ENCODE data around the gene RBBP5.

RBBP5 gene

DNA sequence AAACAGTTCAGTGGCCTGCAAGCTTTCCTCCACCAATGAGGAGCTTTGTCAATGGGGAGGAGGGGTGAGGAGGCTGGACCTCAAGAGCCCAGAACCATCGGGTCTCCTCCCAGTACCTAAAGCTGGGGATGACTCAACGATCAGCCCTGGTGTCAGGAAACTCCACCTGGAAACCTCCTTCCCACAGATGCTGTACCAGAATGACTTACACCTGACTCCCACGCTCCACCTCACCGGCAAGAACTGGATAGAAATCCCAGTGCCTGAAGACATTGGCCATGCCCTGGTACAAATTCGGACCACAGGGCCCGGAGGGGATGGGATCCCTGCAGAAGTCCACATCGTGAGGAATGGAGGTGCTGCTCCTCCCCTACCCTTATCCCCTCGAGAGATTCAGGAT lies 48.9 kb downstream of the RBBP5 start:
- no peak for DNase-seq

- no peak for DNase-seq
Observed at GRCh38 chr1:205072286-205072685, 49.5 kb downstream of the RBBP5 start.

- no peak for DNase-seq
Observed at GRCh38 chr1:205071801-205072200, 50.0 kb downstream of the RBBP5 start.

- DNase-seq, result no peak
Observed at GRCh38 chr1:205071028-205071409, 50.8 kb downstream of the RBBP5 start.

GRCh38 chr1:205069371-205070125 lies 52.2 kb downstream of the RBBP5 start:
- DNase-seq, result no peak

DNA sequence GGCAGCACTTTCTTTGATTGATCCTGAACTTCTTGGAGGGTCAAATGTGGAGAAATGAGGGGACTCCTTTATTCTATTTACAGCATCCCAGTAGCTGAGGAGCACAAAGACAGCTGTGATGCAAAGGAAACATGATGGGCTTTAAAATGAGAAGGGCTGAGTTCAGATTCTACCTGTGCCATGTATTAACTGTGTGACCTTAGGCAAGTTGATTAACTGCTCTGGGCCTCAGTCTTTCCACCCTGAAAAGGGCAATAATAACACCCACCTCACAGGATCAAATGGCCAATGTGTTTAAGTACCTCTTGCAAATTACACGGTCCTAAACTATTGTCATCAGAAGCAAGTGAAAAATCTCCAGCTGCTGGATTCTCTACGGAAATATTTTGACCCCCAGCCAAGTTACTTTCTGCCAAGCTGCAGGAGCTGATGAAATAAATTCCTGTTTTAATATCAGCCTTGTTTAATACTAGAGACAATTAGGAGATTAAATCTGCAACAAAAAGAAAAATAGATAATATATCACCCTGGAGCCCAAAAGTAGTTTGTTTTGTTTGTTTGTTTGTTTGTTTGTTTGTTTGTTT lies 53.2 kb downstream of the RBBP5 start:
- DNase-seq, result no peak

DNA sequence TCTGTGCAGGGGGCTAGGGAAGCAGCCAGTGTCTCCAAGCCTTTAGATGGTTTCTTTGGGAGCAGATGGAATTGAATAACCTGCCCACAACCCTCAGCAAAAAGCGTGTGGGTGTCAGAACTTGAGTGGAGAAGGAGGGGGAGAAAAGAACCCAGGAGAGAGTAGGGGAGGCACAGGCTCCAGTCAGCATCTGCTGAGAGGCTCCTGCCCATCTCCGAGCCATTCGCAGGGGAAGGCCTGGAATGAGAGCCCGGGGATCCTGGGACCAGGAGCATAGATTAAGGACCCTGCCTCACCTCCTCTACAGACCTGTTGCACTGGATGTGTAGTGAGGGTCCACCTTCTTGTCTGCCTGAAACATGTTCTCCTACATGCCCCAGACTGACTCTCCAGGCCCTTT lies 53.8 kb downstream of the RBBP5 start:
- no peak for DNase-seq

GRCh38 chr1:205067031-205067430 lies 54.7 kb downstream of the RBBP5 start:
- DNase-seq, result no peak

GRCh38 chr1:205066141-205066818 lies 55.5 kb downstream of the RBBP5 start:
- DNase-seq, result no peak

DNA sequence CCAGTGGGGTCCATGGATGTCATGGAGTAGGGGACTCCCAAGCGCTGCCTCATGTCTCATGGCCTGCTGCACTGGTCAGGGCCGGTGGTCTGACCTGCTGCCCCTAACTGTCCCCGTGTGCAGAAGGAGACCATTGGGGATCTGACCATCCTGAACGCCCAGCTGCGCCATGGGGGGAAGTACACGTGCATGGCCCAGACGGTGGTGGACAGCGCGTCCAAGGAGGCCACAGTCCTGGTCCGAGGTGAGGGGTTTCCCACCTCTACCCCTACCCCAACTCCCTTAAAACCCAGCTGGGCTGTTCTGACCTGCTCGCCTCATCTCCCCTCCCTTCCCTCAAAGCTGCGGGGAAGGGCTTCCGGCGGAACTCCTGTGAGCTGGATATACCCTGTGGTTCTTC lies 56.1 kb downstream of the RBBP5 start:
- no peak for DNase-seq

DNA sequence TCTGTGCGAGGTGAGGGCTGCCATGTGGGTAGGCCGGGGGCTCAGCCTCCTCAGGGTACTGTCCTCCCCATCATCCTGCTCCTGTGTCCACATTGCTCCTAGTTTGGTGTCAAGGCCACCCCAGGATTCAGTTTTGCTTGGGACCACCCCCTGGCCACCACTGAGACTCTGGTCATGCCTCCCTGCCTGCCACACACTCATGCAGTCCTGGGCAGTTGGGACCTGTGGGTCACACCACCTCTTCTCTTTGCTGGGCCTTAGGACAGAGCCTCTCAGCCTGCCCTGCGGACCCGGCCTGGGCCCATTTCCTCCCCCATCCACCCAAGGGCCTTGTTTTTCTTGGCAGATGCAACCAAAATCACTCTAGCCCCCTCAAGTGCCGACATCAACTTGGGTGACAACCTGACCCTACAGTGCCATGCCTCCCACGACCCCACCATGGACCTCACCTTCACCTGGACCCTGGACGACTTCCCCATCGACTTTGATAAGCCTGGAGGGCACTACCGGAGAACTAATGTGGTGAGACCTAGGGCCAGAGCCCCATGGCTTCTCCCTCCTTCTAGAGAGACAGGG lies 56.9 kb downstream of the RBBP5 start:
- DNase-seq, result no peak

GRCh38 chr1:205064301-205064700 lies 57.5 kb downstream of the RBBP5 start:
- DNase-seq, result no peak

DNA sequence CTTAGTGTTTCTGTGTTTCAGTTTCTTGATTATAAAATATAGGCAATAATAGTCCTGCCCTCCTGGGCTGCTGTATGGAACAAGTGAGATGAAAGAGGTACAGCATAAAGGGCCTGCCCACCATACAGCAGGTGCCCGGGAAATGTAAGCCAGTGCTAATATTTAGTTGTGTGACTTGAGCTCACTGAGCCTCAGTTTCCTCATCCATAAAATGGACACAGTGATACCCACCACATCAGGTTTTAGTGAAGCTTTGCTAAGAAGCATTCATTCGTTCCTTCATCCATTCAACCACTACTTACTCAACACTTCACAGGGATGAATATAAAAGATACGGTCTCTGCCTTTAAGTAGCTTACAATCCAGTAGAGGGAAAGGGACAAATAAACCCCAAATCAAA lies 58.9 kb downstream of the RBBP5 start:
- DNase-seq, result no peak

DNA sequence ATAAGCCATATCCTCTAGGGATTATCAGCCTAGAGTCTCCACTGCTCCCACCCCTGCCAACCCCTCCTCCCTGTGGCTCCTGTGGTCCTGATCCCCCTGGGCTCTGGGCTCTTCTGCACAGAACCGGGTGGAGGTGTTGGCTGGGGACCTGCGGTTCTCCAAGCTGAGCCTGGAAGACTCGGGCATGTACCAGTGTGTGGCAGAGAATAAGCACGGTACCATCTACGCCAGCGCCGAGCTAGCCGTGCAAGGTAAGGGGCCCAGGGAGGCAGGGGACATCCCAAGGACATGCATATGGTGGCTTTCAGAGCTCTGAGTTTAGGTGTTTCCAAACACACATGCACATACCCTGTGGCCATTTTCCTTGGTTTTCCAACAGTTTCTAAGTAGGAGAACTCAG lies 59.5 kb downstream of the RBBP5 start:
- no peak for DNase-seq

DNA sequence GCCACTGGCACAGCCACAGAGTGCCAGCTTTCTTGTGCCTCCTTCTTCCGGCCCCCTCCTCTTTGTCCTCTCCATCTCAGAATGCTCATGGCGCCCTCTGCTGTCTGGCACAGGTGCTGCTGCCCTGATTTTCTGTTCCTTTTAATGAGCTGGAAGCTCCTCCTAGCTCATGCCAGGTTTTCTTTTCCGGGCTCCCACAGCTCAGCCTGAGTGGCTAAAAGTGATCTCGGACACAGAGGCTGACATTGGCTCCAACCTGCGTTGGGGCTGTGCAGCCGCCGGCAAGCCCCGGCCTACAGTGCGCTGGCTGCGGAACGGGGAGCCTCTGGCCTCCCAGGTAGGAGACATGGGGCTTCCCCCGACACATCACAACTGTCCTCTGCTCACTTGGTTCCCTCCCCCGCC lies 60.1 kb downstream of the RBBP5 start:
- peak; percentile 65 for DNase-seq

GRCh38 chr1:205061227-205061626 lies 60.6 kb downstream of the RBBP5 start:
- no peak for DNase-seq

- DNase-seq, result no peak
Observed at GRCh38 chr1:205060746-205061145, 61.0 kb downstream of the RBBP5 start.

- no peak for DNase-seq
Observed at GRCh38 chr1:205059660-205060059, 62.1 kb downstream of the RBBP5 start.

DNA sequence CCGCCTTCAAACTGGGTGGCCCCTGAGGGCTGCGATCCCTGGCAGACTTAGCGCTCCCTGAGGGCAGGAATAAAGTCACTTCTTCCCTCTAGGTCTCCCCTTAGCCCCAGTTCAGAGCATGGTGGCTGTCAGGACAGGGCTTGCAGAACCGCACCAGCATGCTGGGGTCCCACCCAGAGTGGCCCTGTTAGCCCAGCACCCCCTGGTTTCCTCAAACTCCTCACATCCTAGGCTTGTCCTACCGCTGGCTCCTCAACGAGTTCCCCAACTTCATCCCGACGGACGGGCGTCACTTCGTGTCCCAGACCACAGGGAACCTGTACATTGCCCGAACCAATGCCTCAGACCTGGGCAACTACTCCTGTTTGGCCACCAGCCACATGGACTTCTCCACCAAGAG lies 62.9 kb downstream of the RBBP5 start:
- no peak for DNase-seq

DNA sequence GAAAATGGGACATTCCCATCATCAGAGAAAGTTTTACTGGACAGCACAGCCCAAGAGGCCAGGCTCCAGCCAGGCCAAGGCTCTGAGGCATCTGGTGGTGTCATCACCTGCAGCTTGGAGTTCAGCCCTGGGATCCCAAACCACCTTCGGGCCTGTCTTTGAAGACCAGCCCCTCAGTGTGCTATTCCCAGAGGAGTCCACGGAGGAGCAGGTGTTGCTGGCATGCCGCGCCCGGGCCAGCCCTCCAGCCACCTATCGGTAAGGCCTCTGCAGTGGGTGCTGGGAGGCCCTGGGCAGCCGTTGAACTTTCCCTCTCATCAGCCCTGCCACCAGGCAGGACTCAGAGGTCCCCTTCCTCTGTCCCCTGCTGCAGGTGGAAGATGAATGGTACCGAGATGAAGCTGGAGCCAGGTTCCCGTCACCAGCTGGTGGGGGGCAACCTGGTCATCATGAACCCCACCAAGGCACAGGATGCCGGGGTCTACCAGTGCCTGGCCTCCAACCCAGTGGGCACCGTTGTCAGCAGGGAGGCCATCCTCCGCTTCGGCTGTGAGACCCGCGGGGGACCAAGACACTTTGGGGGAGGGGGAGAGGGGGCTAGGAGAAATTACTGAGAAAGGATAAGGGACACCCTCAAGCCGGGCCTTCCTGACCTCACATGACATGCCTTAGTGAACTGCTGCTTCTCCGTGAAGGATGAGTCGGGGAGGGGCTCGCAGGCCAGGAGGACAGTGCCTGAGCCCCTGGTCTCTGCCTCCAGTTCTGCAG lies 63.8 kb downstream of the RBBP5 start:
- no peak for DNase-seq

GRCh38 chr1:205056956-205057568 lies 64.7 kb downstream of the RBBP5 start:
- no peak for DNase-seq

GRCh38 chr1:205056188-205056611 lies 65.6 kb downstream of the RBBP5 start:
- no peak for DNase-seq

- no peak for DNase-seq
Observed at GRCh38 chr1:205054013-205054412, 67.8 kb downstream of the RBBP5 start.
